NCI-H187 (cell line): ENCODE data around the gene B4GALT1.
"Not testable (repeated sequence)": the region's sequence is repeated elsewhere in the genome, so short reads cannot be mapped to it uniquely, and the experiment has no call there.

Experiments
- DNase-seq, 2 experiments: peaks; one replicate each; lab custom pipeline; 2025; lab: John Stamatoyannopoulos, UW

Gene B4GALT1

GRCh38 chr9:33184963-33185362 is 17.8 kb upstream of the B4GALT1 start:
- DNase-seq: no peak

- no peak for DNase-seq
These were observed 15.4 kb upstream of the B4GALT1 start for GRCh38 chr9:33182519-33182918.

GRCh38 chr9:33180526-33181184 is 13.5 kb upstream of the B4GALT1 start:
- DNase-seq: no peak

- DNase-seq: no peak
These were observed 12.0 kb upstream of the B4GALT1 start for GRCh38 chr9:33178972-33179697.

- DNase-seq: no peak
These were observed 10.5 kb upstream of the B4GALT1 start for GRCh38 chr9:33177639-33178038.

GRCh38 chr9:33177086-33177485 is 9.9 kb upstream of the B4GALT1 start:
- DNase-seq: no peak

GRCh38 chr9:33175649-33176325 is 8.7 kb upstream of the B4GALT1 start:
- no peak for DNase-seq

- no peak for DNase-seq
These were observed 5.4 kb upstream of the B4GALT1 start for GRCh38 chr9:33172256-33173238.

GRCh38 chr9:33170464-33171415 is 3.6 kb upstream of the B4GALT1 start:
- no peak for DNase-seq

- no peak for DNase-seq
These were observed 1.9 kb upstream of the B4GALT1 start for GRCh38 chr9:33168941-33169544.

- no peak for DNase-seq
These were observed 881 bp upstream of the B4GALT1 start for GRCh38 chr9:33167972-33168461.

- DNase-seq: no peak
These were observed 679 bp downstream of the B4GALT1 start for GRCh38 chr9:33166231-33167083.

- no peak for DNase-seq
These were observed 1.6 kb downstream of the B4GALT1 start for GRCh38 chr9:33165263-33166151.

- DNase-seq: not testable (repeated sequence)
These were observed 2.2 kb downstream of the B4GALT1 start for GRCh38 chr9:33164921-33165262.

GRCh38 chr9:33164138-33164809 is 2.9 kb downstream of the B4GALT1 start:
- no peak for DNase-seq

- no peak for DNase-seq
These were observed 3.6 kb downstream of the B4GALT1 start for GRCh38 chr9:33163433-33164137.

GRCh38 chr9:33162721-33163311 is 4.3 kb downstream of the B4GALT1 start:
- DNase-seq: no peak
